GM12864 (cell line): ENCODE results near the gene BCKDHB.

Experiments
- DNase-seq: peaks from one replicate; pipeline ENCODE4 v3.0.0-alpha.2; 2011; ENCODE audit warnings: low read depth
- H3K4me3 ChIP-seq: 2 replicates; pipeline ENCODE4 v1.5.1; 2011; ENCODE audit warnings: mild to moderate bottlenecking, low read depth, low read length, control low read depth
- TF ChIP-seq, protein P1 (sequence below): IDR thresholded peaks from 2 replicates; pipeline ENCODE4 v1.5.1; 2011; ENCODE audit warnings: low read depth, mild to moderate bottlenecking, moderate library complexity, low read length, control low read depth, inconsistent platforms; ENCODE audit errors: missing control alignments

BCKDHB gene

DNA sequence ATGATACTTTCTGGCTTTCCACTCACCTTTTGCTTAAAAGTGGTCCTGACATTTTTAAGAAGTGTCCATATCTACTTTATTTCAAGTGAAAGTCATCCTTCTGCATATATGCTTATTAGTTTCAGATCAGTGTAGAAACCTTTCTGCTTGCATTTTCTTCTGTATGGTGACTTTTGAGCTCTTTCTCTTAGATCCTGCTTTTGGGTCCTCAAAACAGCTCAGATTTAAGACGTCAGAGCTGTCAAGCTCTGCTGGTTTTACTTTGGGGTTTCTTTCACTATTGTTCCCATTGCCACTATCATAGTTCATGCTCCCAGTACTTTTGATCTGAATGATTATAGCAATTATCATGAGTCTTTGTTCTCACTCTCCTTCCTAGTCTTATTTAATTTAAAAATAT, 41.7 kb downstream of the BCKDHB start:
- no peak overlapping the region for H3K4me3 ChIP-seq
- TF ChIP-seq, protein P1, sequence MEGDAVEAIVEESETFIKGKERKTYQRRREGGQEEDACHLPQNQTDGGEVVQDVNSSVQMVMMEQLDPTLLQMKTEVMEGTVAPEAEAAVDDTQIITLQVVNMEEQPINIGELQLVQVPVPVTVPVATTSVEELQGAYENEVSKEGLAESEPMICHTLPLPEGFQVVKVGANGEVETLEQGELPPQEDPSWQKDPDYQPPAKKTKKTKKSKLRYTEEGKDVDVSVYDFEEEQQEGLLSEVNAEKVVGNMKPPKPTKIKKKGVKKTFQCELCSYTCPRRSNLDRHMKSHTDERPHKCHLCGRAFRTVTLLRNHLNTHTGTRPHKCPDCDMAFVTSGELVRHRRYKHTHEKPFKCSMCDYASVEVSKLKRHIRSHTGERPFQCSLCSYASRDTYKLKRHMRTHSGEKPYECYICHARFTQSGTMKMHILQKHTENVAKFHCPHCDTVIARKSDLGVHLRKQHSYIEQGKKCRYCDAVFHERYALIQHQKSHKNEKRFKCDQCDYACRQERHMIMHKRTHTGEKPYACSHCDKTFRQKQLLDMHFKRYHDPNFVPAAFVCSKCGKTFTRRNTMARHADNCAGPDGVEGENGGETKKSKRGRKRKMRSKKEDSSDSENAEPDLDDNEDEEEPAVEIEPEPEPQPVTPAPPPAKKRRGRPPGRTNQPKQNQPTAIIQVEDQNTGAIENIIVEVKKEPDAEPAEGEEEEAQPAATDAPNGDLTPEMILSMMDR = no peak

GRCh38 chr6:80151635-80152034, 45.2 kb downstream of the BCKDHB start:
- no peak for DNase-seq
- H3K4me3 ChIP-seq = no peak overlapping the region
- TF ChIP-seq, protein P1 = no peak

More for the DNA sequence above, 41.7 kb downstream of the BCKDHB start:
- DNase-seq = no peak

DNA sequence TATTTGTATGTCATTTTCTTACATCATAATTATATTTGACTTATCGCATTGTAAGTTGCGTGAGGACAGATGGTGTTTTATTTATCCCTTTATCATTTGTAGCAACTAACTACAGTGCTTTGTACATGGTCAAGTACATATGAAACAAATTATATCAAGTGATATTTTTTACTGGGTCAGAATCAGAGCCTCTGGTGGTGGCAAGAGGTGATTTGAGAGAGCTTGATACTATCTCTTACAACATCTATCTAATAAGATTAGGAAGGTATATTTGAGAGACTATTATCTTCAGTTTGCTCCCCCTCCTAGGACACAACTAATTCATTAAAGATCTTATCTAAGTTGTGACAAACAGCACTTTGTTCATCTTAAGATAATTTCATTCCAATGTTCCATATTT, 47.7 kb downstream of the BCKDHB start:
- TF ChIP-seq, protein P1 = no peak
- H3K4me3 ChIP-seq = no peak overlapping the region

GRCh38 chr6:80156221-80156620, 49.8 kb downstream of the BCKDHB start:
- TF ChIP-seq, protein P1 = no peak
- H3K4me3 ChIP-seq = no peak overlapping the region
- no peak for DNase-seq

More for the DNA sequence above, 47.7 kb downstream of the BCKDHB start:
- no peak for DNase-seq

- TF ChIP-seq, protein P1 = no peak
- no peak for DNase-seq
Observed at GRCh38 chr6:80158478-80158989, 52.1 kb downstream of the BCKDHB start.

GRCh38 chr6:80161434-80161833, 55.0 kb downstream of the BCKDHB start:
- TF ChIP-seq, protein P1 = no peak
- DNase-seq = no peak
- H3K4me3 ChIP-seq = no peak overlapping the region

More at GRCh38 chr6:80158478-80158989, 52.1 kb downstream of the BCKDHB start:
- H3K4me3 ChIP-seq = no peak overlapping the region

DNA sequence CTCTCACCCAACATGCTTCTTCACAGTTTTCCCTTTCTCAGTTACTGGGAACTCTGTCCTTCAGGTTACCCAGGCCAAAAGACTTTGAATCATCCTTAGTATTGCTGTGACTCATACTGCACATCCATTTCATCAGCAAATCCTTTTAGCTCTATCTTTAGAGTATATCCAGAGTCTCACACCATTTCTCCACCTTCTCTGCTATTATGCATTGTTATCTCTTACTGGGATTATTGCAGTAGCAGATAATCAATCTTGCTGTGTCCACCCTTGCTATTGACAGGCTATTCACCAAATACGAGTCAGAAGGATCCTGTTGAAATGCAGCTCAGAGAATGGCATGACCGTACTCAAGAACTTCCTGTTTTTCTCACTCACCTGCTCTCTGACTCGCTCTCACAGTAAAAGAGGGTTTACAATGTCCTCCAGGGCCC, 57.3 kb downstream of the BCKDHB start:
- TF ChIP-seq, protein P1 = no peak
- H3K4me3 ChIP-seq = no peak overlapping the region
- DNase-seq = peak; percentile 27
